Measurements from ENCODE around the gene HES4. TPM values are rescaled to one million over a fixed set of nuclear protein-coding genes. Genes with fewer than 3 reads are reported as not detected.

The HES4 gene
- total and polyA plus RNA-seq, 2 donors (not counting 3 experiments of a cell fraction or from before 2014, with no cell fraction given): 30.5 to 37.6 TPM

- Histone ChIP-seq H4K20me1 (replicated peaks; ENCODE audit: control insufficient read depth, extremely low read depth, insufficient read depth, low read length) (no peaks in the 10 kb centered on the region), H3K27ac (ENCODE audit: insufficient read depth, low read depth, low read length) (no peak overlapping the region), H3K27me3 (ENCODE audit: control insufficient read depth in 2 of 2, insufficient read depth in 2 of 2, low read length in 2 of 2) (no peaks in the 10 kb centered on the region), H2AFZ (ENCODE audit: low read depth, low read length) (no peak overlapping the region), H3K9me1 (replicated peaks; ENCODE audit: control insufficient read depth, extremely low read depth, insufficient read depth, low read length) (no peaks in the 10 kb centered on the region), H3K79me2 (ENCODE audit: control insufficient read depth, insufficient read depth, low read length) (peaks cover 13% of the 10 kb centered on the region), H3K4me3 (replicated peaks in 1 of 3; ENCODE audit: insufficient read depth in 1 of 3, low read depth in 1 of 3, low read length in 3 of 3) (no peak overlapping the region), H3K4me1 (ENCODE audit: control insufficient read depth, extremely low read depth, insufficient read depth, low read length) (peaks cover 14% of the 10 kb centered on the region), H3K4me2 (ENCODE audit: insufficient read depth, low read length) (no peak overlapping the region), H3K9me3 (replicated peaks; ENCODE audit: control insufficient read depth, insufficient read depth, low read length) (no peaks in the 10 kb centered on the region), H3K36me3 (ENCODE audit: control insufficient read depth in 2 of 2, extremely low read depth in 1 of 2, insufficient read depth in 2 of 2, low read length in 2 of 2) (peaks cover 0 to 2% of the 10 kb centered on the region in 2 experiments), H3K9ac (replicated peaks; ENCODE audit: extremely low read depth, insufficient read depth, low read length) (no peak overlapping the region)
- dilution Hi-C loops (cut with MboI; ENCODE audit: extremely low pct_ligation_motif_present, low sequenced_read_pairs) (no loop called here), intact Hi-C loops (cut with micrococcal nuclease) (no loop called here)
- no peak for FAIRE-seq
- ChIA-PET POLR2A (no interaction called here), CTCF (interaction anchor here (1.8 kb wide), 1 partner anchor 58 kb away, joined by 4 read pairs; no protein-coding TSS in a partner anchor)
- no TSS peak for BruUV-seq (replicated peaks)
- no peak for TF ChIP-seq MAX (IDR thresholded peaks at IDR 0.05; ENCODE audit: insufficient read depth, insufficient read length)
- TF ChIP-seq POLR2A (IDR thresholded peaks at IDR 0.05; ENCODE audit: low read depth, low read length): no peak
- TF ChIP-seq FOS (IDR thresholded peaks at IDR 0.05; ENCODE audit: borderline replicate concordance, insufficient read depth, low read length): no peak
- TF ChIP-seq MYC (IDR thresholded peaks at IDR 0.05; ENCODE audit: low read depth, low read length): no peak
- TF ChIP-seq CTCF (IDR thresholded peaks at IDR 0.05; ENCODE audit: extremely low read depth in 1 of 2, insufficient read depth in 1 of 2, low read depth in 1 of 2, low read length in 2 of 2): no peak
- no peak for TF ChIP-seq GATA2 (IDR thresholded peaks at IDR 0.05; ENCODE audit: insufficient read depth, insufficient read length, low read depth, low read length)
- no peak for TF ChIP-seq EZH2 (IDR thresholded peaks at IDR 0.05; ENCODE audit: borderline replicate concordance, low read depth, low read length, severe bottlenecking)
- TF ChIP-seq JUN (IDR thresholded peaks at IDR 0.05; ENCODE audit: borderline replicate concordance, insufficient read depth, insufficient read length, low read depth): no peak
- no peak for TF ChIP-seq POLR2AphosphoS5 (IDR thresholded peaks at IDR 0.05; ENCODE audit: insufficient read depth, low read depth, low read length)
- no peak for DNase-seq (ENCODE audit: low read depth, low spot score)
Observed at GRCh38 chr1:962381-963300, 37.3 kb downstream of the HES4 start.
